Measurements from ENCODE around the gene MAGEA8. TPM values are rescaled to one million over a fixed set of nuclear protein-coding genes. Genes with fewer than 3 reads are reported as not detected.

Gene MAGEA8
- total and polyA plus RNA-seq, 4 donors, result not detected

- no peak for TF ChIP-seq MAX (IDR thresholded peaks at IDR 0.05)
- TF ChIP-seq YY1 (IDR thresholded peaks at IDR 0.05), result no peak
- no peak for TF ChIP-seq RAD21 (IDR thresholded peaks at IDR 0.05)
- no peak for TF ChIP-seq EGR1 (IDR thresholded peaks at IDR 0.05; ENCODE audit: low read depth in 2 of 2)
- TF ChIP-seq HNF4A (conservative IDR thresholded peaks at IDR 0.05), result no peak
- TF ChIP-seq REST (IDR thresholded peaks at IDR 0.05), result no peak
- TF ChIP-seq ZBTB33 (IDR thresholded peaks at IDR 0.05), result no peak
- TF ChIP-seq SP1 (IDR thresholded peaks at IDR 0.05), result no peak
- TF ChIP-seq RXRA (IDR thresholded peaks at IDR 0.05), result no peak
- TF ChIP-seq GABPA (IDR thresholded peaks at IDR 0.05 in 1 of 2, conservative IDR thresholded peaks at IDR 0.05 in 1 of 2), result no peak
- TF ChIP-seq JUND (IDR thresholded peaks at IDR 0.05), result no peak
- TF ChIP-seq FOXA2 (IDR thresholded peaks at IDR 0.05), result no peak
- TF ChIP-seq FOXA1 (IDR thresholded peaks at IDR 0.05), result no peak
- no peak for TF ChIP-seq HNF4G (IDR thresholded peaks at IDR 0.05)
- TF ChIP-seq ATF3 (IDR thresholded peaks at IDR 0.05), result no peak
- TF ChIP-seq CTCF (IDR thresholded peaks at IDR 0.05; ENCODE audit: low read depth, low read length, missing input control), result no peak
- TF ChIP-seq NR2F2 (IDR thresholded peaks at IDR 0.05), result no peak
- TF ChIP-seq TAF1 (conservative IDR thresholded peaks at IDR 0.05), result no peak
- Histone ChIP-seq H3K36me3 (ENCODE audit: control insufficient read depth in 4 of 4, insufficient read depth in 3 of 4, low read depth in 1 of 4, low read length in 3 of 4) (no peaks in the 10 kb centered on the region), H3K27me3 (ENCODE audit: control insufficient read depth in 4 of 4, insufficient read depth in 4 of 4, low read length in 3 of 4) (no peaks in the 10 kb centered on the region), H3K9me3 (ENCODE audit: control insufficient read depth in 4 of 4, low read length in 3 of 4) (peaks cover 0 to 2% (median 0%) of the 10 kb centered on the region in 4 donors), H3K4me3 (ENCODE audit: low read depth in 1 of 3, low read length in 3 of 3) (no peak overlapping the region), H3K27ac (ENCODE audit: low read depth in 1 of 2, low read length in 2 of 2) (no peak overlapping the region), H3K9ac (ENCODE audit: low read depth in 1 of 2, low read length in 2 of 2) (no peak overlapping the region), H3K4me1 (ENCODE audit: control insufficient read depth in 4 of 4, insufficient read depth in 4 of 4, low read length in 3 of 4) (no peaks in the 10 kb centered on the region)
- WGBS, result 94% methylated on average over 4 of the region's 4 CpGs
- DNase-seq (ENCODE audit: low spot score), result no peak
Measured at GRCh38 chrX:149909324-149910177, 28.6 kb downstream of the MAGEA8 start.

Data from liver (tissue), 9 donors.